H1 (cell line): ENCODE data around the gene CTTNBP2NL. TPM values are rescaled to one million over a fixed set of nuclear protein-coding genes. Genes with fewer than 3 reads are reported as not detected.

Experiments used
- CTCF ChIA-PET: fragments of 300-600 bp; sonication (Branson Sonifier 250); formaldehyde crosslinking; loops from one replicate; lab custom pipeline; 2021; ENCODE audit not compliant: partially characterized antibody; lab: Charles Lee
- POLR2A ChIA-PET: fragments of 300-600 bp; sonication (Branson Sonifier 250); formaldehyde crosslinking; loops from one replicate; lab custom pipeline; 2021; ENCODE audit warnings: inconsistent platforms; ENCODE audit not compliant: partially characterized antibody; lab: Charles Lee
- DNase-seq, 2 experiments: peaks; one replicate each; pipeline versions ENCODE4 v3.0.0 to v3.0.0-alpha.2; 2010 to 2022; ENCODE audit warnings: low spot score in 2 of 2, low read depth in 1 of 2, mixed read lengths in 1 of 2
- FAIRE-seq: peaks from 2 replicates; lab custom pipeline; 2011; peaks lifted over from hg19 to GRCh38; lab: Jason Lieb, UNC
- H2AFZ ChIP-seq: 2 replicates; pipeline ENCODE4 v1.8.1; 2012; ENCODE audit warnings: low read length, inconsistent platforms
- H2AK5ac ChIP-seq: 2 replicates; pipeline ENCODE4 v1.6.1; 2013; ENCODE audit warnings: low read depth, low read length
- H2BK120ac ChIP-seq: replicated peaks from 2 replicates; pipeline ENCODE3; 2013; ENCODE audit warnings: low read depth, low read length, inconsistent platforms
- H2BK12ac ChIP-seq: 2 replicates; pipeline ENCODE4 v1.6.1; 2013; ENCODE audit warnings: low read depth, low read length
- H2BK15ac ChIP-seq: 2 replicates; pipeline ENCODE4 v1.6.1; 2013; ENCODE audit warnings: low read length
- H2BK20ac ChIP-seq: 2 replicates; pipeline ENCODE4 v1.6.1; 2013; ENCODE audit warnings: low read length
- H2BK5ac ChIP-seq: 2 replicates; pipeline ENCODE4 v1.6.1; 2013; ENCODE audit warnings: low read depth, low read length
- H3K14ac ChIP-seq: 2 replicates; pipeline ENCODE4 v1.6.1; 2013; ENCODE audit warnings: inconsistent platforms; ENCODE audit not compliant: insufficient read length
- H3K18ac ChIP-seq: 2 replicates; pipeline ENCODE4 v1.6.1; 2013; ENCODE audit warnings: low read length; ENCODE audit errors: extremely low read depth
- H3K23ac ChIP-seq: 2 replicates; pipeline ENCODE4 v1.6.1; 2013; ENCODE audit warnings: inconsistent platforms; ENCODE audit not compliant: insufficient read length
- H3K23me2 ChIP-seq: 2 replicates; pipeline ENCODE4 v1.6.1; 2013; ENCODE audit warnings: low read depth, low read length
- H3K27ac ChIP-seq: 2 replicates; pipeline ENCODE4 v1.6.1; 2011; ENCODE audit warnings: low read depth, low read length, inconsistent platforms
- H3K27me3 ChIP-seq, 4 experiments: replicated peaks in 1 of 4; 1 replicate in 1 of 4; 2 replicates in 3 of 4; pipeline versions ENCODE4 v1.6.1 to v1.8.1; 2011 to 2013; ENCODE audit warnings: low read length in 3 of 4, mild to moderate bottlenecking in 3 of 4, inconsistent platforms in 2 of 4, mixed read lengths in 2 of 4, moderate library complexity in 1 of 4; ENCODE audit not compliant: control insufficient read depth in 3 of 4, insufficient read depth in 3 of 4; ENCODE audit errors: extremely low read depth in 1 of 4
- H3K36me3 ChIP-seq, 4 experiments: 2 replicates each; pipeline versions ENCODE4 v1.6.1 to v1.8.1; 2011 to 2013; ENCODE audit warnings: mild to moderate bottlenecking in 4 of 4, low read length in 3 of 4, moderate library complexity in 2 of 4, control low read depth in 1 of 4, inconsistent platforms in 1 of 4; ENCODE audit not compliant: insufficient read depth in 4 of 4, control insufficient read depth in 2 of 4
- H3K4ac ChIP-seq: replicated peaks from 2 replicates; pipeline ENCODE3; 2013; ENCODE audit warnings: low read length, low read depth, mixed read lengths, inconsistent platforms; ENCODE audit not compliant: insufficient read length
- H3K4me1 ChIP-seq, 4 experiments: replicated peaks in 1 of 4; 1 replicate in 1 of 4; 2 replicates in 3 of 4; pipeline versions ENCODE4 v1.6.1 to v1.8.1; 2011 to 2013; ENCODE audit warnings: low read length in 3 of 4, inconsistent platforms in 2 of 4, mixed read lengths in 1 of 4; ENCODE audit not compliant: insufficient read depth in 4 of 4, control insufficient read depth in 3 of 4
- H3K4me2 ChIP-seq, 2 experiments: 2 replicates each; pipeline versions ENCODE4 v1.6.1 to v1.8.1; 2011 to 2013; ENCODE audit warnings: low read depth in 2 of 2, low read length in 2 of 2, control low read depth in 1 of 2, inconsistent platforms in 1 of 2, mild to moderate bottlenecking in 1 of 2; ENCODE audit not compliant: insufficient read depth in 1 of 2
- H3K4me3 ChIP-seq, 4 experiments: fragments of 200-600, 300-600 bp in 1 of 4; sonication (generic), shearing (Covaris generic), sonication (Bioruptor Twin) in 1 of 4; 2 replicates each; pipeline versions ENCODE4 v1.5.1 to v1.8.1; 2011 to 2016; ENCODE audit warnings: low read length in 4 of 4, low read depth in 3 of 4, control low read depth in 2 of 4, inconsistent platforms in 2 of 4, mild to moderate bottlenecking in 2 of 4, mixed read lengths in 1 of 4, moderate library complexity in 1 of 4; ENCODE audit not compliant: insufficient read depth in 2 of 4; ENCODE audit errors: extremely low read depth in 1 of 4
- H3K56ac ChIP-seq: replicated peaks from 2 replicates; pipeline ENCODE3; 2013; ENCODE audit warnings: low read depth, mild to moderate bottlenecking, mixed read lengths, low read length, inconsistent platforms; ENCODE audit not compliant: insufficient read length
- H3K79me1 ChIP-seq: 2 replicates; pipeline ENCODE4 v1.6.1; 2013; ENCODE audit warnings: low read depth, low read length, control low read depth
- H3K79me2 ChIP-seq, 2 experiments: 2 replicates each; pipeline versions ENCODE4 v1.6.1 to v1.8.1; 2012 to 2013; ENCODE audit warnings: low read length in 2 of 2, mild to moderate bottlenecking in 2 of 2, inconsistent platforms in 1 of 2; ENCODE audit not compliant: insufficient read depth in 2 of 2, control insufficient read depth in 1 of 2
- H3K9ac ChIP-seq, 4 experiments: replicated peaks in 1 of 4; 1 replicate in 1 of 4; 2 replicates in 3 of 4; pipeline versions ENCODE4 v1.6.1 to v1.8.1; 2011 to 2013; ENCODE audit warnings: low read depth in 3 of 4, low read length in 3 of 4, control low read depth in 2 of 4, mild to moderate bottlenecking in 2 of 4, moderate library complexity in 2 of 4, inconsistent platforms in 1 of 4; ENCODE audit errors: extremely low read depth in 1 of 4
- H3K9me3 ChIP-seq, 2 experiments: 2 replicates each; pipeline versions ENCODE4 v1.6.1 to v1.8.1; 2012 to 2013; ENCODE audit warnings: mild to moderate bottlenecking in 2 of 2, moderate library complexity in 2 of 2, control low read depth in 1 of 2, inconsistent platforms in 1 of 2, low read depth in 1 of 2, low read length in 1 of 2, mixed read lengths in 1 of 2; ENCODE audit not compliant: insufficient read depth in 2 of 2
- H4K20me1 ChIP-seq, 2 experiments: replicated peaks in 1 of 2; 2 replicates each; pipeline versions ENCODE3 to v1.8.1; 2011 to 2013; ENCODE audit warnings: inconsistent platforms in 2 of 2, low read length in 2 of 2, mild to moderate bottlenecking in 1 of 2; ENCODE audit not compliant: insufficient read depth in 2 of 2, control insufficient read depth in 1 of 2
- H4K5ac ChIP-seq: 2 replicates; pipeline ENCODE4 v1.6.1; 2013; ENCODE audit warnings: low read length, low read depth, mixed read lengths, inconsistent platforms; ENCODE audit not compliant: insufficient read length
- H4K8ac ChIP-seq: 2 replicates; pipeline ENCODE4 v1.8.0; 2013; ENCODE audit warnings: mild to moderate bottlenecking, moderate library complexity, low read length, inconsistent platforms; ENCODE audit not compliant: insufficient read depth; ENCODE audit errors: extremely low read depth
- H4K91ac ChIP-seq: replicated peaks from 2 replicates; pipeline ENCODE3; 2013; ENCODE audit warnings: low read length, mixed read lengths, inconsistent platforms; ENCODE audit not compliant: insufficient read length
- SP4 ChIP-seq: IDR thresholded peaks from 2 replicates; pipeline ENCODE4 v1.6.1; 2012; ENCODE audit warnings: low read length, inconsistent platforms
- WGBS, 2 experiments: shearing (Covaris generic) in 1 of 2; methylation state at CpG; one replicate each; pipeline versions ENCODE4 v1.1.6 to v1.1.7; 2013 to 2015; ENCODE audit warnings: low lambda C conversion rate in 2 of 2, mixed read lengths in 2 of 2, inconsistent platforms in 1 of 2, low coverage in 1 of 2, missing lambda C conversion rate in 1 of 2; ENCODE audit not compliant: insufficient replicate concordance in 2 of 2, insufficient coverage in 1 of 2, insufficient read length in 1 of 2; ENCODE audit errors: extremely low coverage in 1 of 2, missing lambda C conversion rate in 1 of 2; 5-methylcytosine and 5-hydroxymethylcytosine counted together
- polyA plus RNA-seq, 7 experiments: library from polyadenylated mRNA; depleted of rRNA in 3 of 7; stranded (reverse) in 5 of 7; unstranded in 2 of 7; fragments of >200 nt in 5 of 7; fragments of 200-250 nt in 2 of 7; gene quantifications; 1 replicate in 5 of 7; 2 replicates in 1 of 7; 4 replicates in 1 of 7; pipeline versions ENCODE4 v1.2.1 to v1.2.3, GENCODE V29; 2011 to 2013; ENCODE audit warnings: missing spikeins in 2 of 7, mixed read lengths in 2 of 7
- total RNA-seq: library from RNA; stranded (reverse); fragmentation: NEBNext Ultra II Directional; extraction: Animal tissue kit (Norgen Biotek cat#: 25700); gene quantifications from 2 replicates; pipeline ENCODE4 v1.2.1, GENCODE V29; 2021

The CTTNBP2NL gene
- total and polyA plus RNA-seq, 2 of the 8 experiments (the other 6 are each of a cell fraction or from before 2014, with no cell fraction given) = 6.4 to 35.1 TPM

- CTCF ChIA-PET = interaction anchor here (0.6 to 1.4 kb wide), 8 partner anchors 9 to 1331 kb away, joined by 3 to 4 read pairs (median 3); no protein-coding TSS in a partner anchor
- FAIRE-seq (no peak), DNase-seq (no peak)
- Histone ChIP-seq H4K91ac (no peak overlapping the region), H3K27me3 (peaks cover 30 to 88% (median 76%) of the 10 kb centered on the region in 4 experiments), H4K8ac (no peak overlapping the region), H2BK120ac (no peak overlapping the region), H3K4me1 (peaks cover 5 to 16% (median 6%) of the 10 kb centered on the region in 4 experiments; a peak in 6 of 7 replicates), H2AK5ac (no peak overlapping the region), H4K20me1 (peaks cover 0 to 3% of the 10 kb centered on the region in 2 experiments), H3K79me2 (no peaks in the 10 kb centered on the region), H2AFZ (no peak overlapping the region), H3K56ac (no peak overlapping the region), H3K27ac (no peak overlapping the region), H3K4ac (no peak overlapping the region), H3K9ac (no peak overlapping the region), H3K23me2 (peaks cover 22% of the 10 kb centered on the region), H3K79me1 (no peaks in the 10 kb centered on the region), H2BK5ac (no peak overlapping the region), H3K9me3 (no peaks in the 10 kb centered on the region), H2BK12ac (no peak overlapping the region), H2BK15ac (no peak overlapping the region), H4K5ac (no peak overlapping the region), H3K36me3 (no peaks in the 10 kb centered on the region; a peak in 1 of 8 replicates), H3K18ac (no peak overlapping the region), H2BK20ac (no peak overlapping the region), H3K23ac (no peak overlapping the region), H3K4me3 (no peak overlapping the region), H3K14ac (no peak overlapping the region), H3K4me2 (no peak overlapping the region)
- POLR2A ChIA-PET = interaction anchor here (1.1 kb wide), 2 partner anchors 11 to 170 kb away, joined by 3 read pairs; partner anchors contain the start of gene MOV10
- 65% methylated on average over 5 of the region's 6 CpGs; no CpG with 5 or more reads in 1 of the 2 experiments for WGBS, 2 experiments
- TF ChIP-seq SP4 = no peak
These were observed 108.8 kb downstream of the CTTNBP2NL start for GRCh38 chr1:112504661-112505399.
